HG02938 (cell line): ENCODE results near the gene KHNYN.
A peak's percentile ranks its signal among the peaks of the same experiment; 100 is the strongest.

Experiments
- ATAC-seq: cut with Tn5 transposase; IDR thresholded peaks from one replicate; pipeline ENCODE4 v1.9.1; 2021; ENCODE audit warnings: mild to moderate bottlenecking, moderate library complexity; ENCODE audit not compliant: unreplicated experiment

KHNYN gene

DNA sequence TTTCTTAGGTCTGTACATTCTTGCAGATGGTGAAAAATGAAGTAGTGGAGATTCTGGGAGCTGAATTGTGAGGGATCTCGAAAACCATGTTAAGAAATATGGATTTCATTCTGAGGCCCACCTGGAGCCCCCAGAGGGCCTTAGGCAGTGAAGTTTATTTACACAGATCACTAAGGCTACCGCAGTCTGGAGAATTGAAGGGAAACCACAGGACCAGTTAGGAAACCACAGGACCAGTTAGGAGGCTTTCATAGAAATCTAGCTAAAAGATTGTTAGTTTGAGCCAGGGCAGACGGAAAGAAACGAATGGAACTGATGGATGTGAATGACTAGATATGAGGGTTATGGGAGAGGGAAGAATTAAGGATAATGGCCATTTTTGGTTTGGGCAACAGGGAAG lies 7.5 kb upstream of the KHNYN start:
- ATAC-seq, result no peak

GRCh38 chr14:24422694-24423601 lies 6.8 kb upstream of the KHNYN start:
- no peak for ATAC-seq

GRCh38 chr14:24425704-24426103 lies 4.0 kb upstream of the KHNYN start:
- no peak for ATAC-seq

DNA sequence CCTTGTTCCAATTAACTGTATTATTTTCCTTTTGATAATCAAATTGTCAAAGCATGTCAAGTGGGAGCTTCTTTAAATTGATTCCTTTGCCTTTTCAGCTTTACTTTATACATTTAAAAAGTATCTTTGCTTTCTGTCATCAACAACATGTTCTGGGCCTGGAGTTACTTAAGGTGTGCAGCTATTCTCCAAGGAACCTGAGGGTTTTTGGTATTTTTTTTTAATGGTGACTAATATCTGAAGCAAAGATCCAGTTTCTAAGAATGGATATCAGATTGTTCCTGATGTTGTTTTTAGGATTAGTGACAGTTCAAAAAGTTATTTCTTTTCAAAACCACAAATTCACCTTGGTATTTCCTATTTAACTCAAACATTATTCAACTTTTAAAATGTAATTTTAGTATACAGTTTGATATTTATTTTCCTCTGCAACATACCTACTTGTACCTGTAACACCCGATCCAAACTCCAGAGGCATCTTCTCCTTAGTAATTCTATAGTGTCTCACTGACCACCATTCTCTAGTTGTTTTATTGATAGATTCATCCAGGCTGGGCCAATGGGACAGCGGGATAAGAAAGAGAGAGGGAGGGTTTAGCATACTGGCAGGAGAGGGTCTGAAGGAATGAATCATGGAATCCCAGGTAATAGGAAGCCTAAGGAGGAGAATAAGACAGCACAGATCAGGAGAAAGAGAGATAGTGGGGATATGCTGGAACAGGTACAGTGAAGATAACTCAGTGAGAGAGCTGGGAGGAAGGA lies 3.4 kb upstream of the KHNYN start:
- ATAC-seq, result no peak

DNA sequence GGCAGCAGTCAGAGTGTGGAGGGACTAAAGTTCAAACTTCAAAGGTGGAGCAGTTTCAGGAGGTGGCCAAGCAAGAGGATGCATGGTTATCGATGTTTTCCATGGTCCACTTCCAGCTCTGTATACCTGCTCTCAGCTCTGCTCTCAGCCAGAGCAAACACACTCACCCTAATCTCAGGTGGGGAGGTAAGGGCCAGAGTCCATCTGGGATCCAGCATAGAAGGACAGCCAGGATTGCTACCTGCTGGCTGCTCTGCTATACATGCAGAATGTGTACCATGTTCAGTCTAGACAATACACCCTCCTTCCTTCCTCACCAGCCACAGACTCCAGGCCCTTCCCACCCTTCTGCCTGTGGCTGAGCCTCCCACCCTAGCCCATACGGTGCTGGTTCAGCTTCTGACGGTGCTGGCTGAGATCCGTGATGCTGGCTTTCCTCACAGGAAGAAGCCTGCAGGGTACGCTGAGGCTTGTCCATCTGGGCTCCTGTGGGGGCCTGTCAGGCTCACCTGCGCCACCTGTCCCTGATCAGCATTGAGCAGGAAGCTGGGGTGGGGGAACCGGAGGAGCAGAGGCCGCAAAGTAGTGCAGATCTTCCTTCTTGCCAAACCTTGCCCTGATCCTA lies 2.7 kb upstream of the KHNYN start:
- no peak for ATAC-seq

GRCh38 chr14:24427537-24428508 lies 1.9 kb upstream of the KHNYN start:
- ATAC-seq, result no peak

GRCh38 chr14:24428628-24429394 lies 943 bp upstream of the KHNYN start:
- ATAC-seq, result no peak

DNA sequence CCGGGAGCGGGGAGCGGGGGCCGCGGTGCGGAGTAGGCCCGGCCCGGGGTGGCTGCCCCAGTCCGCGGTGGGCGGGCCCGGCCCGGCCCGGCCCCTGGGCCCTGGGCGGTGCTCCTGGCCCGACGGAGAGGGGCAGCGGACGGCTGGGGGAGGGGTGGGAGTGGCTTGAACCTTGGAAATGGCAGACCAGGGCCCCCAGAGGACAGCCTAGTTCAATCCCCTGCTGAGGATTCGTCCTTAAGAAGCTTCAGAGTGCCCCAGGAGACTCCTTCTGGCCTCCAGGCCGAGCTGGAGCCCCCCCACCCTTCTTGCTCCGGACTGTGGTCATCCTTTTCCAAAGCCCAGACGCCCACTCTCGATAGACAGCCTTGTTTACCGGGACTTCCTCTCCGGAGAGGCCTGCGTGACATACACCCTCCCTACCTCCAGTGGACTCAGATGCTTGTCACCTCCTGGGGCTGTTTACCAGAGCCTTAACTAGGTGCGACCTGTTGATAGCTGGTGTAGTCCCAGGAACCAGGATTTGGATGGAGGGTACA lies 458 bp downstream of the KHNYN start:
- peak; percentile 46 for ATAC-seq

GRCh38 chr14:24430682-24431568 lies 1.2 kb downstream of the KHNYN start:
- ATAC-seq, result peak; percentile 33

GRCh38 chr14:24431569-24432258 lies 2.0 kb downstream of the KHNYN start:
- peak; percentile 43 for ATAC-seq

DNA sequence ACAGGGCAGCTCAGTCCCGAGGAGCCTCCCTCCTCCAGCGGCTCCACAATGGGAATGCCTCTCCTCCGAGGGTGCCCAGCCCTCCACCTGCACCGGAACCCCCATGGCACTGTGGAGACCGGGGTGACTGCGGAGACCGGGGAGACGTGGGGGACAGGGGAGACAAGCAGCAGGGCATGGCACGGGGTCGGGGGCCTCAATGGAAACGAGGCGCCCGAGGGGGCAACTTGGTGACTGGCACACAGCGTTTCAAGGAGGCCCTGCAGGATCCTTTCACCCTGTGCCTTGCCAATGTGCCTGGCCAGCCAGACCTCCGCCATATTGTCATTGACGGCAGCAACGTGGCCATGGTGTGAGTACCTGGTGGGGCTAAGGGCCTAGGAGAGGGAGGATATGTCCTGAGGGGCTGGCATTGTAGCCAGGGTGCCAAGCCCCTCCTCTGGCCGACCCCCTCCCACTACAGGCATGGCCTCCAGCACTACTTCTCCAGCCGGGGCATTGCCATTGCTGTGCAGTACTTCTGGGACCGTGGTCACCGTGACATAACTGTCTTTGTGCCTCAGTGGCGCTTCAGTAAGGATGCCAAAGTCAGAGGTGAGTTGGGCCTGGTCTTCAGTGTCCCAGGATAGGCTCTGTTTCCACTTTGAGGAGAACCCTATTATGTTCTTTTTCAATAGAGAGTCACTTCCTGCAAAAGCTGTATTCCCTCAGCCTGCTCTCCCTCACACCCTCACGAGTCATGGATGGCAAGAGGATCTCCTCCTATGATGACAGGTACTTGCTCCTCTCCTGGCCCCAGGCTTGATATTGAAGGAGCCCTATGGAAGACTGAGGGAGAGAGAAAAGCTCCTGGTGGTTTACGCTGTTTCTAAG lies 2.7 kb downstream of the KHNYN start:
- no peak for ATAC-seq

- no peak for ATAC-seq
Measured at GRCh38 chr14:24434036-24434435, 4.3 kb downstream of the KHNYN start.

- ATAC-seq, result no peak
Measured at GRCh38 chr14:24434676-24435075, 4.9 kb downstream of the KHNYN start.

DNA sequence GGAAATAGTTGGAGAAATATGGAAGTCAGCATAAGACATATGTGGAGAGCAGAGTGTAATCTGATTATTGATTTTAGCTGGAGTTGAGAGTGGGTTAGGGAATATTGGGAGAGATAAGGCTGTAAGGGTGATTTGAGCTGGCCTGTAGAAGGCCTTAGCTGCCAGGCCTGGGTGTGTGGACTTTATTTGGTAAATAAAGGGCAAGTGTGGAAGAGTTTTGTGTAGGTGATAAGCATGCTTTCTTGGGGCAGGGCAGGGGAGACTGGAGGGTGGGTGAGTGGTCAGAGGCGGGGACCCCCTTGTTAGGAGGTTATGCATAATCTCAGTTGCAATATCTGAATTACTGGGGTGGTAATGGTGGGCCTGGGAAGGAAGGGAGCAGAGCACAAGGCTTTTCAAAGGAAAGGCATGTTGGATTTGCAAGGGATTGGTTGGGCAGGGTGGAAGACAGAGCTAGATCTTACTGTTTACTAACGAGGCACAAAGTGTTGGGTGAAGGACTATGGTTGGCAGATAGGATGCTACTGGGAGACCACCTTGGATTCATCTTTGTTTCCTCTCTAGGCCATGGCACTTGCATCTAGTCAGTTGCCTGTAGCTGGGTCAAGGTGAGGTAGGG lies 5.5 kb downstream of the KHNYN start:
- ATAC-seq, result no peak

DNA sequence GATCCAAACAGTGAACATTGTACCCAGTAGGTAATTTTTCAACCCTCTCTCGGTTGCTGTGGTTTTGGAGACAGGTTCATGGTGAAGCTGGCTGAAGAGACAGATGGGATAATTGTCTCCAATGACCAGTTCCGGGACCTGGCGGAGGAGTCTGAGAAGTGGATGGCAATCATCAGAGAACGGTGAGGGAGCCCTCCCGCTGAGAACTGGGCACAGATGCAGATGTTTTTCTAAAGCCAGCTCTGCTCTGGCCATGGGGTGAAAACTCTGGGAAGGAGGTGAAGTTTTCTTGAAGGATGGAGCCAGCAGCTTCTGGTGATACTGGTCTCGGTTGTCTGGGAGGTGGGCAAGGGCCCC lies 6.2 kb downstream of the KHNYN start:
- no peak for ATAC-seq

DNA sequence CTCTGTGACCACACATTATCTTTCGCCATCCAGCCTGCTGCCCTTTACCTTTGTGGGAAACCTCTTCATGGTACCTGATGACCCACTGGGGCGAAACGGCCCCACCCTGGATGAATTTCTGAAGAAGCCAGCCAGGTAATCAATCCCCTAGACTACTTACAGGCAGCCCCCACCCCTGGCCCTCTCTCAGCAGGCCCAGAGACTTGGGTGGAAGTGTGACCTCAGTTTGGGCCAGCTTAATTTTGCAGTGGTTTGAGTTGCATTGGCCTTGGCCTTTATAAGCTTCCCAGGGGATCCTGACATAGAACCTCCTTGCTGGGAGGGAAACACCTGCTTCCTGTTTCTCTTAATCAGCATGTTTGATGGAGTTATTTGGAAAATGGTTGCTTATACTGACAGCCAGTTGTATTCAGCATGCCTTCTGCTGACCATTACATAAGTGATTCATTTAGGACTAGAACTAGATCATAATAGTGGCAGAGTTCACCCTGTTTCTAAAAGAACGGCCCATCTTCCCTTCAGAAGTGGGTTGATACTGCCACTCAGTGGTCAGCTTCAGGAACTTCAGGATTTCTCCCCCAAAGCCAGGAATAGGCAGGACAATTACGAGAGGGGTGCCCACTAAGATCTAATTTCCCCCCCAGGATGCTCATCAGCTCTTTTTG lies 6.7 kb downstream of the KHNYN start:
- no peak for ATAC-seq
